SK-N-SH (cell line): Measurements from ENCODE around the gene FECH. TPM values are rescaled to one million over a fixed set of nuclear protein-coding genes. Genes with fewer than 3 reads are reported as not detected.

ENCODE experiments used
- CTCF ChIA-PET: fragments of 300-600, 350-600 bp; formaldehyde crosslinking; extraction: SDS; loops from one replicate; lab custom pipeline; 2021; lab: Yijun Ruan, JAX
- POLR2A ChIA-PET: fragments of 350-600 bp; sonication (Branson Sonifier 250); formaldehyde crosslinking; extraction: SDS; loops from one replicate; lab custom pipeline; 2020; ENCODE audit warnings: antibody characterized with exemption, inconsistent platforms; lab: Yijun Ruan, JAX
- DNase-seq: peaks from one replicate; pipeline ENCODE4 v3.0.0; 2012
- H2AFZ ChIP-seq: fragments of 200-600 bp; sonication (generic); 2 replicates; pipeline ENCODE4 v1.8.1; 2016; ENCODE audit warnings: antibody characterized with exemption, mild to moderate bottlenecking, low read depth
- H3F3A ChIP-seq: fragments of 200-600 bp; sonication (generic); replicated peaks from 2 replicates; pipeline ENCODE3; 2016; ENCODE audit warnings: antibody characterized with exemption, mild to moderate bottlenecking; ENCODE audit not compliant: insufficient read depth
- H3K27ac ChIP-seq, 2 experiments: fragments of 200-500 bp in 1 of 2; fragments of 200-600 bp in 1 of 2; sonication (Bioruptor generic) in 1 of 2; sonication (generic), shearing (Covaris generic) in 1 of 2; 2 replicates each; pipeline versions ENCODE4 v1.5.1 to v1.6.1; 2014 to 2016; ENCODE audit warnings: low read depth in 2 of 2, inconsistent platforms in 1 of 2, low read length in 1 of 2, mild to moderate bottlenecking in 1 of 2, mixed read lengths in 1 of 2
- H3K27me3 ChIP-seq: fragments of 200-600 bp; sonication (generic), shearing (Covaris generic); 2 replicates; pipeline ENCODE4 v1.6.1; 2016; ENCODE audit warnings: mixed run types; ENCODE audit not compliant: insufficient read depth
- H3K36me3 ChIP-seq, 2 experiments: fragments of 200-500 bp in 1 of 2; fragments of 200-600 bp in 1 of 2; sonication (Bioruptor generic) in 1 of 2; sonication (generic) in 1 of 2; replicated peaks in 1 of 2; 2 replicates each; pipeline versions ENCODE3 to v1.5.1; 2014 to 2016; ENCODE audit warnings: low read length in 1 of 2, mild to moderate bottlenecking in 1 of 2; ENCODE audit not compliant: insufficient read depth in 2 of 2, control insufficient read depth in 1 of 2
- H3K4me1 ChIP-seq, 2 experiments: fragments of 200-500 bp in 1 of 2; fragments of 200-600 bp in 1 of 2; sonication (Bioruptor generic) in 1 of 2; sonication (generic), shearing (Covaris generic) in 1 of 2; 2 replicates each; pipeline versions ENCODE4 v1.5.1 to v1.6.1; 2014 to 2016; ENCODE audit warnings: low read depth in 1 of 2, low read length in 1 of 2, mixed run types in 1 of 2; ENCODE audit not compliant: insufficient read depth in 2 of 2, control insufficient read depth in 1 of 2
- H3K4me2 ChIP-seq: fragments of 200-600 bp; sonication (generic), shearing (Covaris generic); 2 replicates; pipeline ENCODE4 v1.6.1; 2017; ENCODE audit warnings: mixed run types
- H3K4me3 ChIP-seq, 2 experiments: fragments of 200-500 bp in 1 of 2; fragments of 200-600 bp in 1 of 2; sonication (Bioruptor generic) in 1 of 2; sonication (generic), shearing (Covaris generic) in 1 of 2; 2 replicates each; pipeline versions ENCODE4 v1.5.1 to v1.8.1; 2014 to 2016; ENCODE audit warnings: low read depth in 2 of 2, inconsistent platforms in 1 of 2, low read length in 1 of 2, mild to moderate bottlenecking in 1 of 2, mixed read lengths in 1 of 2, moderate library complexity in 1 of 2
- H3K79me2 ChIP-seq: fragments of 200-600 bp; sonication (generic); 2 replicates; pipeline ENCODE4 v1.8.1; 2017; ENCODE audit warnings: mild to moderate bottlenecking; ENCODE audit not compliant: insufficient read depth
- H3K9ac ChIP-seq: fragments of 200-600 bp; sonication (generic); 2 replicates; pipeline ENCODE4 v1.6.1; 2017; ENCODE audit warnings: mixed run types
- H3K9me2 ChIP-seq: fragments of 200-600 bp; sonication (generic); 2 replicates; pipeline ENCODE4 v1.6.1; 2017; ENCODE audit warnings: mixed run types
- H3K9me3 ChIP-seq: fragments of 200-600 bp; sonication (generic); 2 replicates; pipeline ENCODE4 v1.6.1; 2017; ENCODE audit warnings: mixed run types, mild to moderate bottlenecking, moderate library complexity
- H4K20me1 ChIP-seq: fragments of 200-600 bp; sonication (generic); 2 replicates; pipeline ENCODE4 v1.6.1; 2017; ENCODE audit warnings: mild to moderate bottlenecking, mixed run types; ENCODE audit not compliant: insufficient read depth
- CHD2 ChIP-seq: fragments of 150-350 bp; IDR thresholded peaks from 2 replicates; pipeline ENCODE4 v1.6.1; 2018; ENCODE audit warnings: low read length; ENCODE audit not compliant: partially characterized antibody
- CTCF ChIP-seq: fragments of 200-600 bp; sonication (generic); IDR thresholded peaks from 2 replicates; pipeline ENCODE4 v1.6.1; 2017; ENCODE audit warnings: antibody characterized with exemption, mild to moderate bottlenecking, moderate library complexity
- ELF1 ChIP-seq: IDR thresholded peaks from 2 replicates; pipeline ENCODE4 v1.4.0; 2012
- EP300 ChIP-seq, 2 experiments: IDR thresholded peaks; 2 replicates each; pipeline versions ENCODE4 v1.4.0 to v1.6.1; 2012; ENCODE audit warnings: borderline replicate concordance in 1 of 2, low read depth in 1 of 2, low read length in 1 of 2
- EZH2phosphoT487 ChIP-seq: fragments of 200-600 bp; sonication (generic); IDR thresholded peaks from 2 replicates; pipeline ENCODE4 v1.6.1; 2017; ENCODE audit warnings: low read depth, mixed run types, mild to moderate bottlenecking, antibody characterized with exemption, moderate library complexity, borderline replicate concordance
- FOSL2 ChIP-seq: IDR thresholded peaks from 2 replicates; pipeline ENCODE4 v1.4.0; 2012; ENCODE audit warnings: low read depth, mild to moderate bottlenecking, moderate library complexity, borderline replicate concordance
- FOXJ3 ChIP-seq: sonication (generic); formaldehyde crosslinking; IDR thresholded peaks from 2 replicates; pipeline ENCODE4 v1.5.1; 2020; ENCODE audit warnings: mild to moderate bottlenecking, missing genetic modification reagents
- FOXM1 ChIP-seq: IDR thresholded peaks from 2 replicates; pipeline ENCODE4 v1.4.0; 2012; ENCODE audit warnings: low read depth, mild to moderate bottlenecking
- GABPA ChIP-seq: IDR thresholded peaks from 2 replicates; pipeline ENCODE4 v1.4.0; 2012; ENCODE audit warnings: low read depth, mild to moderate bottlenecking
- GATA2 ChIP-seq: sonication (generic); formaldehyde crosslinking; IDR thresholded peaks from 2 replicates; pipeline ENCODE4 v1.5.0; 2020; ENCODE audit warnings: mild to moderate bottlenecking, missing genetic modification reagents
- JUND ChIP-seq: IDR thresholded peaks from 2 replicates; pipeline ENCODE4 v1.4.0; 2012
- NFIC ChIP-seq: IDR thresholded peaks from 2 replicates; pipeline ENCODE4 v1.4.0; 2012; ENCODE audit warnings: borderline replicate concordance
- PBX3 ChIP-seq: IDR thresholded peaks from 2 replicates; pipeline ENCODE4; 2012
- RAD21 ChIP-seq: IDR thresholded peaks from 2 replicates; pipeline ENCODE4 v1.6.1; 2012; ENCODE audit warnings: mild to moderate bottlenecking, low read length
- RCOR1 ChIP-seq: fragments of 150-350 bp; IDR thresholded peaks from 2 replicates; pipeline ENCODE4 v1.6.1; 2017; ENCODE audit warnings: antibody characterized with exemption, low read length
- RFX5 ChIP-seq: IDR thresholded peaks from 2 replicates; pipeline ENCODE4 v1.6.1; 2012; ENCODE audit warnings: mild to moderate bottlenecking, improper control_type of control experiment, low read length
- RXRA ChIP-seq: IDR thresholded peaks from 2 replicates; pipeline ENCODE4 v1.4.0; 2012; ENCODE audit warnings: low read depth, mild to moderate bottlenecking, borderline replicate concordance
- SMC3 ChIP-seq: IDR thresholded peaks from 2 replicates; pipeline ENCODE4 v1.6.1; 2012; ENCODE audit warnings: low read depth, low read length, improper control_type of control experiment
- TAF1 ChIP-seq: IDR thresholded peaks from 2 replicates; pipeline ENCODE4 v1.6.1; 2012; ENCODE audit warnings: low read depth, mild to moderate bottlenecking, low read length, moderate library complexity, borderline replicate concordance
- TCF12 ChIP-seq: IDR thresholded peaks from 2 replicates; pipeline ENCODE4 v1.4.0; 2012
- USF2 ChIP-seq: fragments of 150-350 bp; IDR thresholded peaks from 2 replicates; pipeline ENCODE4 v1.6.1; 2017; ENCODE audit warnings: antibody characterized with exemption, low read length, low read depth, borderline replicate concordance
- ZBTB33 ChIP-seq: IDR thresholded peaks from 2 replicates; pipeline ENCODE4 v1.4.0; 2012; ENCODE audit warnings: low read depth, borderline replicate concordance
- whole genome bisulfite sequencing: methylation state at CpG from one replicate; pipeline ENCODE4 v1.1.6; 2017; ENCODE audit warnings: low lambda C conversion rate; 5-methylcytosine and 5-hydroxymethylcytosine counted together
- polyA plus RNA-seq, 3 experiments: library from polyadenylated mRNA; depleted of rRNA; stranded (reverse); fragments of >200 nt; gene quantifications; 2 replicates each; pipeline ENCODE4 v1.2.3, GENCODE V29; 2012
- TF ChIP-seq, protein P1 (sequence below): IDR thresholded peaks from 2 replicates; pipeline ENCODE4 v1.6.1; 2012; ENCODE audit warnings: mild to moderate bottlenecking, low read depth, low read length, moderate library complexity

Gene FECH
- polyA plus RNA-seq, 1 of the 3 experiments (the other 2 are of a cell fraction), result 44.4 TPM

DNA sequence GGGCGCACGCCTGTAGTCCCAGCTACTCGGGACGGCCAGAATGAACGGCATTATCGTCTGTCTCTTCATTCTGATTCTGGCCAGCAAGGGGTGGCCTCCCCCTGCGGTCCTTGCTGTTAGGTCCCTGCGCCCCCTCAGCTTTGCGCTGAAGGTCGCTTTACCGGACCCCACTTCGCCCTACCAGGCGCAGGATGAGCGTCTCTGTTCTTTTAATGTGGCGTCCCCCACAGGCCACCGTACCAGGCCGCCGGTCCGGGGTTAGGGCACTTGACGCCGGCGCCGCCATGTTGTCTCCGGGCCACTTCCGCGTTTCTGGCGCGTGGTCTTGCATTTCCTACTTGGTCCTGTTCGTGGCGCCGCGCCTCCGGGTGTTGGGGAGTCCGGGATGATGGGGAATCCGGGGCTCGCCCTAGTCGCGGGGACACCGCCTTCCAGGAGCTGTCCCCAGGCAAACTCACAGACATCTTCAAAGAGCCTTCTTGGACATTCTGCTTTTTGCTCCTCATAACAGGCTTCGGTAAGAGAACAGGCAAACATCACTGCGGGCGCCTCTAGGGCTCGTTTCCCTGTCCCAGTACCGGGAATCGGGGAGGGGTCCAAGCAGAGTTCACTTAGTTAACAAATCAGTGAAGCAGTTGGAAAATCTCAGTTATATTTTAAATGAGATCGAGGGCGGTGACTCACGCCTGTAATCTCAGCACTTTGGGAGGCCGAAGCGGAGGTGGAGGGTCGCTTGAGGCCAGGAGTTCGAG lies 43.7 kb upstream of the FECH start:
- ChIA-PET POLR2A (interaction anchor here (2.3 kb wide), 1 partner anchor 8 kb away, joined by 7 read pairs; the partner anchor contains the start of gene NARS1), CTCF (interaction anchor here (0.6 to 1.6 kb wide), 19 partner anchors 8 to 864 kb away, joined by 3 to 9 read pairs (median 3); partner anchors contain the start of genes NARS1 and NEDD4L)
- peak overlapping the region; percentile 74 to 88 for H3K4me3 ChIP-seq
- peaks cover 14% of the 10 kb centered on the region for H3F3A ChIP-seq
- H3K9me3 ChIP-seq, result no peaks in the 10 kb centered on the region
- peak; percentile 95 for DNase-seq
- no peaks in the 10 kb centered on the region for H4K20me1 ChIP-seq
- H3K27ac ChIP-seq, result peak overlapping the region; percentile 86
- H3K4me2 ChIP-seq, result peak overlapping the region; percentile 77
- no peaks in the 10 kb centered on the region for H3K9me2 ChIP-seq
- peak overlapping the region; percentile 99 for H2AFZ ChIP-seq
- peaks cover 2% of the 10 kb centered on the region in 2 experiments; a peak in 1 of 4 replicates for H3K4me1 ChIP-seq
- no peaks in the 10 kb centered on the region for H3K27me3 ChIP-seq
- 0 out of 2 replicates have a peak, but pooled peaks cover 3% of the 10 kb centered on the region for H3K79me2 ChIP-seq
- WGBS, result under 1% methylated on average over 28 of the region's 52 CpGs
- peak overlapping the region; percentile 81 for H3K9ac ChIP-seq
- no peaks in the 10 kb centered on the region for H3K36me3 ChIP-seq
- TF ChIP-seq RXRA, result no peak
- TF ChIP-seq PBX3, result 0 out of 2 replicates have a peak, but pooled peaks have one; percentile 38
- 0 out of 2 replicates have a peak, but pooled peaks have one; percentile 73 for TF ChIP-seq ZBTB33
- TF ChIP-seq, protein P1, sequence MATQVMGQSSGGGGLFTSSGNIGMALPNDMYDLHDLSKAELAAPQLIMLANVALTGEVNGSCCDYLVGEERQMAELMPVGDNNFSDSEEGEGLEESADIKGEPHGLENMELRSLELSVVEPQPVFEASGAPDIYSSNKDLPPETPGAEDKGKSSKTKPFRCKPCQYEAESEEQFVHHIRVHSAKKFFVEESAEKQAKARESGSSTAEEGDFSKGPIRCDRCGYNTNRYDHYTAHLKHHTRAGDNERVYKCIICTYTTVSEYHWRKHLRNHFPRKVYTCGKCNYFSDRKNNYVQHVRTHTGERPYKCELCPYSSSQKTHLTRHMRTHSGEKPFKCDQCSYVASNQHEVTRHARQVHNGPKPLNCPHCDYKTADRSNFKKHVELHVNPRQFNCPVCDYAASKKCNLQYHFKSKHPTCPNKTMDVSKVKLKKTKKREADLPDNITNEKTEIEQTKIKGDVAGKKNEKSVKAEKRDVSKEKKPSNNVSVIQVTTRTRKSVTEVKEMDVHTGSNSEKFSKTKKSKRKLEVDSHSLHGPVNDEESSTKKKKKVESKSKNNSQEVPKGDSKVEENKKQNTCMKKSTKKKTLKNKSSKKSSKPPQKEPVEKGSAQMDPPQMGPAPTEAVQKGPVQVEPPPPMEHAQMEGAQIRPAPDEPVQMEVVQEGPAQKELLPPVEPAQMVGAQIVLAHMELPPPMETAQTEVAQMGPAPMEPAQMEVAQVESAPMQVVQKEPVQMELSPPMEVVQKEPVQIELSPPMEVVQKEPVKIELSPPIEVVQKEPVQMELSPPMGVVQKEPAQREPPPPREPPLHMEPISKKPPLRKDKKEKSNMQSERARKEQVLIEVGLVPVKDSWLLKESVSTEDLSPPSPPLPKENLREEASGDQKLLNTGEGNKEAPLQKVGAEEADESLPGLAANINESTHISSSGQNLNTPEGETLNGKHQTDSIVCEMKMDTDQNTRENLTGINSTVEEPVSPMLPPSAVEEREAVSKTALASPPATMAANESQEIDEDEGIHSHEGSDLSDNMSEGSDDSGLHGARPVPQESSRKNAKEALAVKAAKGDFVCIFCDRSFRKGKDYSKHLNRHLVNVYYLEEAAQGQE, result peak; percentile 71
- no peak; the same call in 1 of the 2 replicates for TF ChIP-seq NFIC
- peak; percentile 82 for TF ChIP-seq CHD2
- TF ChIP-seq RAD21, result peak; percentile 77
- TF ChIP-seq FOSL2, result peak; percentile 33; the same call in 1 of the 2 replicates
- no peak for TF ChIP-seq GATA2 (CRISPR knock-in tag)
- peak; percentile 68 for TF ChIP-seq CTCF
- TF ChIP-seq FOXM1, result no peak
- peak; percentile 56; the same call in 1 of the 2 replicates for TF ChIP-seq TAF1
- TF ChIP-seq SMC3, result peak; percentile 44; the same call in 1 of the 2 replicates
- TF ChIP-seq TCF12, result peak; percentile 53; the same call in 1 of the 2 replicates
- peak; percentile 42; the same call in 1 of the 2 replicates for TF ChIP-seq FOXJ3
- no peak for TF ChIP-seq USF2
- TF ChIP-seq RCOR1, result no peak
- TF ChIP-seq JUND, result no peak
- TF ChIP-seq GABPA, result peak; percentile 68
- TF ChIP-seq ELF1, result peak; percentile 100
- TF ChIP-seq EZH2phosphoT487, result no peak
- TF ChIP-seq RFX5, result peak; percentile 33; the same call in 1 of the 2 replicates
- TF ChIP-seq EP300 (IDR thresholded peaks at IDR 0.05; ENCODE audit: borderline replicate concordance in 1 of 2, low read depth in 1 of 2, low read length in 1 of 2), result no peak
